GM19455 (cell line): Measurements from ENCODE around the gene TGM2.

Experiments used
- ATAC-seq: cut with Tn5 transposase; IDR thresholded peaks from one replicate; pipeline ENCODE4 v1.9.1; 2021; ENCODE audit not compliant: unreplicated experiment

The TGM2 gene

GRCh38 chr20:38162878-38163875 lies 1.9 kb downstream of the TGM2 start:
- ATAC-seq = no peak

DNA sequence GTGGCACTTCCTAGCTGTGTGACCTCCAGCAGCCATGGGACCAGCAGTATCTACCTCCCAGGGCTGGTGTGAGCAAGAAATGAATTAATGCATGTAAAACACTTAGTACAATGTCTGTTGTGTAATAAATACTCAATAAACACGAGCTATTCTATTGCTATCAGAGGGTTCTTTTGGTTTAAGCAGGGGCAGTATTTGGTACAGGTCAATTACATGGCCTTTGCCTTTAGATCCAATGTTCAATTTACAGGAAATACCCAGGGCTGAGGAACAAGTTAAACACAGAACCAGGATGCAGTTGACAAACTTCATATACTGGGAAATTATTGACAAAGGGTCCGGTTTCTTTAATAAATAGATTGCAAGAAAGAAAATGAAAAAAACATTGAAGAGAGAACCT lies 2.9 kb downstream of the TGM2 start:
- ATAC-seq = no peak

DNA sequence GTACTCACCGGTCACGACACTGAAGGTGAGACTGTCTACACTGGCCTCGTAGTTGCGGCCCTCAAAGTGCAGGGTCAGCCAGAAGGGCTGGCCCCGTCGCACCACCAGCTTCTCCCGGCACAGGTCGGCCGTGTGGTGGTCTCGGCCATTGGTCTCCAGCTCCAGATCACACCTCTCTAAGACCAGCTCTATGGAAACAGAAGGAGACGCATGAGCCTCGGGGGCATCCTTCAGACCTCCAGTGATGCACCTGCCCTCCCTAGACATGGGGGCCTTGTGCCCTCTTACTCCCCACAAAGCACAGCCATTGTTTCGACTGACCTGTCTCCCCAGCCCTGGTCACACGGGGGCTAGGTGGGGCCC lies 3.7 kb downstream of the TGM2 start:
- no peak for ATAC-seq

GRCh38 chr20:38159957-38160756 lies 4.9 kb downstream of the TGM2 start:
- no peak for ATAC-seq

DNA sequence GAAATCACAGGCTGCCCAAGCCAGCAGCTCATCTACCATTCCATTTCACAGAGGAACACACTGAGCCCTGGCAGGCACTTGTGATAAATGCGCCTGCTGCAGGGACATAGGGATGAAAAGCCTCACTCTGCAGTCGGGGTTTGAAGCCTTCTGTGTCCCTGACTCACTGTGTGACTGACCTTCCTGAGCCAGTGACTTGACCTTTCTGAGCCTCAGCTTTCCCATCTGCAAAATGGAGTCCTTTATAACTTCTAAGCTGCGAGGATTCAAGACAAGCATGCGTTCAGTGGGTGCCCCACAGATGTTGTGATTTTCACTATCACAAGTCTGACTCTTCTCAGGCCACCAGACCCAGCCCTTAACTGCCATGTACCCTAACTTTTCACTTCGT lies 5.5 kb downstream of the TGM2 start:
- no peak for ATAC-seq

DNA sequence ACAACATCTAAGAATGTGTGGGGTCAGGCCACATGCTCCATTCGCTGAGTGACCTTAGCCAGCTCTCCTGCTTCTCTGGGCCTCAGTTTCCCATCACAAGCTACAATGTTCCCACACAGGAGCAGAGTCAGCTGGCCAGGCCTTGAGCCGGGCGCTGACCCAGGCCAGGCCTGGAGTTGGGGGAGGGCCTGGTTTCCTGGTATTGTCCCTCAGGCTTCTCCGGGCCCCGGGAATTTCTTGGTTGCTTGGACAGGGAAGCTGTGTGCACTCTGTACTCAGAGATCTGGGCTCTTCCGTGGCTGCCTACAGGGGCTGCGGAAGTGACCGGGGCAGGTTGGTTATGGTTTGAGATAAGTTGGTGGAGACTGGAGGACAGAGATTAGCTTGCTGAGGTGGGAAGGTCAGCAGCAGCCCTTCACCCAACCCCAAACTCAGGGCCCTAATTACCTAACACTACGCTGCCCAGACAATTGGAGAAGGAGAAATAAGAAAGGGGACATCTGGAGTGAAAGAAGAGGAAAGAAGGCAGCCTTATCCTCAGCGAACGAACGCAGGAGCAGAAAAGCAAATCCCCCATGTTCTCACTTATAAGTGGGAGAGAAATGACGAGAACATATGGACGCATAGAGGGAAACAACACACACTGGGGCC lies 6.2 kb downstream of the TGM2 start:
- no peak for ATAC-seq

- no peak for ATAC-seq
Observed at GRCh38 chr20:38157635-38158495, 7.2 kb downstream of the TGM2 start.

GRCh38 chr20:38156888-38157634 lies 8.0 kb downstream of the TGM2 start:
- ATAC-seq = no peak

DNA sequence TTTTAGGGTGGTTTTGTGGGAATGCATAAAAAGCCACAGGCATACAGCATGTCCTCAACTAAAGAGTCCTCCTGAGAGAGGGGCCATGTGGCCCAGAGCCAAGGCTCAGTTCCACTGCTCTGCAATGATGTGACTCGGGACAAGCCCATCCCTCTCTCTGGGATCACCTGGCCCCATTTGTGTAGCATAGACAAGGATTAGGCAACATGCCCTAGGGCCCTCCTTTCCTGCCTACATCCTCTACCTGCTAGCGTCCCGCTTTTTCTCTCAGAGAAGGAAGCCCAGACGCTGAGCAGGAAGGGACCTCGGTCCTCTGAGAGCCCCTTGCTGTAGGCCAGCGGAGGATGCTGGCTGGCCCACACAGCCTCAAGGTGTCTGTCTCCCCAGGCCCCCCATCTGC lies 8.8 kb downstream of the TGM2 start:
- ATAC-seq = no peak

DNA sequence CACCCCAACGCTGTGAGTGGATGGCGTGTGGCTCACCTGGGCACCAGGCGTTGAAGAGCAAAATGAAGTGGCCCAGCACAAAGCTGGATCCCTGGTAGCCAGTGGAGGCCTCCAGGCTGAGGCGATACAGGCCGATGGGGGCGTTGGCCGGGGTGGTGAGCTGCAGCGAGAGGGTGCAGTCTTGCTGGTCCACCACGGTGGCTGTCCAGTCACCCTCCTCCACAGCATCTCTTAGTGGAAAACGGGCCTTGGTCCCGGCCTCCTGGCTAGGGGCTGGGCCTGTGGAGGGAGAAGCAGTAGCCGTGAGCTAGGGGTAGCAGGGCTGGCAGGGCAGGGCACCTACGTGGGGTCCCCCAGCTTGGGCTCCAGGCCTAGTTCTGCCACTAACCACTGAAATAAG lies 9.3 kb downstream of the TGM2 start:
- no peak for ATAC-seq

DNA sequence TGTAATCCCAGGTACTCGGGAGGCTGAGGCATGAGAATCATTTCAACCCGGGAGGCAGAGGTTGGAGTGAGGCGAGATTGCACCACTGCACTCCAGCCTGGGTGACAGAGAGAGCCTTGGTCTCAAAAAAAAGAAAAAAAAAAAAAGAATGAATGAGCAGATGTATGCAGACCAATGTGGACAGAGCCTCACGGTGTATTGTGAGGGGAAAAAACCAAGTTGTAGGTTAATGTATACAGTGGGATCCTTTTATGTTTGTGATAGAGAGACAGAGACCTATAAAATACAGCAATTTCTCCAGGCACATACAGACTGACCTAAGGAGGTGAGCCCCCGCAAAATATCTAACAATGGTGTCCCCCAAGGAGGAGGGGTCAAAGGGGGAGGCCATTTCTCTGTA lies 11.7 kb downstream of the TGM2 start:
- ATAC-seq = no peak

GRCh38 chr20:38152621-38153221 lies 12.3 kb downstream of the TGM2 start:
- no peak for ATAC-seq

- ATAC-seq = no peak
Observed at GRCh38 chr20:38152175-38152620, 12.9 kb downstream of the TGM2 start.

DNA sequence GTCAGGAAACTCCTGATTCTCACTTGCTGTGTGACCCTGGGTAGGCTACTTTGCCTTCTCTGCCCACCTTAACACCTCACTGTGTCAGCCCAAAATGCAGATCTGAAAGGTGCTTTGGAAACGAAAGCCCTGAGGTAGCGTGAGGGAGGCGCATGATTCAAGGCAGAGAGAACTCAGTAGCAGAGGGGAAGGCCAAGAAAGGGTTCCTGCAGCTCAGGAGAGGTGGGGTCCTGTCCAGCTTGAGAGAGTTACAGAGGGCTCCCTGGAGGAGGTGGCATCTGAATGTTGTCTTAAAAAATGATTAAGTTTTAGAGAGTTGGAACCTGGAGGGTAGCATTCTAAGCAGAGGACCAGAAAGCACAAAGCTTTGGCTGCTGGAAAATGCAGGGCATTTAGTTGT lies 13.6 kb downstream of the TGM2 start:
- no peak for ATAC-seq

- no peak for ATAC-seq
Observed at GRCh38 chr20:38150335-38151170, 14.5 kb downstream of the TGM2 start.

- ATAC-seq = no peak
Observed at GRCh38 chr20:38148328-38149102, 16.6 kb downstream of the TGM2 start.

DNA sequence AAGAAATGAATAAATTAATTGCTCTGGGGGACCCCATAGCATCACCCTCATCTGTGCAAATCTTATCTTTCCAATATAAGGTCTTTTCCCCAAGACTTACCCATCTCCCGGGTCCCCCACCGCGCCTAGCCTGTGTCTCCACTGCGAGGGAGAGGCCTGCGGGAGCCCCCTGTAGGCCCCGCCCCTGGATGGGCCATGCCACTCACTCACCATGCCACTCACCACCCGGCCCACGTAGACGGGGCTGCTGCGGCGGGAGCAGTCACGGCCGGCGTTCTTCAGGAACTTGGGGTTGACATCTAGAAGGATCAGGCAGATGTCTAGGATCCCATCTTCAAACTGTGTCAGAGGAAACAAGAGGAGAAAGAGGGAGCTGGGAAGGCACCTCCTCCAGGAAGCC lies 17.3 kb downstream of the TGM2 start:
- ATAC-seq = no peak

DNA sequence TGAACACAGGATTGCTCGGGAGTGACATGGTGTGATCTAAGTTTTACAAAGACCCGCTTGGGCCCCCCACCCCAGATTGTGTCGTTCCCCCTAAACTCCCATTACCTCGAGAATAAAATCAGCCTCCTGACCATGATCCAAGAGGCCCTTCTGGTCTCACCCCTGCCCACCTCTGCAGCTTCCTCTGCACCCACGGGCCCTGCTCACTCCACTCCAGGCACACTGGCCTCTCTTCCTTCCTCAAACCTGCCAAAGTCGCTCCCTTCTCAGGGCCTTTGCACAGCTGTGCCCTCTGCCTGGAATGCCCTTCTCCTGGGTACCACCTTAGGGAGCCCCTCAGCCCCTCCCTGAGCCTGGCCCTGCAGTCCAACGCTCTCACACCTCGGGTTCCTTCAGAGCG lies 17.9 kb downstream of the TGM2 start:
- no peak for ATAC-seq
